Ecto neural progenitor cell (in vitro differentiated cells): ENCODE results near the gene WNT6.
A peak's percentile ranks its signal among the peaks of the same experiment; 100 is the strongest.

Experiments
- DNase-seq: peaks from one replicate; pipeline ENCODE4 v3.0.0-alpha.2; 2018; ENCODE audit warnings: low spot score

The WNT6 gene

GRCh38 chr2:218859556-218859987, at the start of gene WNT6:
WNT6 (plus strand) TSS chr2:218859805; CDS start chr2:218860038, 233 bp downstream.
- DNase-seq = peak; percentile 78

GRCh38 chr2:218810256-218810655, 49.3 kb upstream of the WNT6 start:
- DNase-seq = no peak

GRCh38 chr2:218811382-218811781, 48.2 kb upstream of the WNT6 start:
- DNase-seq = no peak

- no peak for DNase-seq
Measured at GRCh38 chr2:218812096-218812815, 47.3 kb upstream of the WNT6 start.

GRCh38 chr2:218812861-218813260, 46.7 kb upstream of the WNT6 start:
- DNase-seq = no peak

GRCh38 chr2:218813771-218814460, 45.7 kb upstream of the WNT6 start:
- DNase-seq = no peak

GRCh38 chr2:218814540-218815243, 44.9 kb upstream of the WNT6 start:
- no peak for DNase-seq

GRCh38 chr2:218815244-218815637, 44.4 kb upstream of the WNT6 start:
- DNase-seq = no peak

- DNase-seq = no peak
Measured at GRCh38 chr2:218815649-218816048, 44.0 kb upstream of the WNT6 start.

- no peak for DNase-seq
Measured at GRCh38 chr2:218816561-218817011, 43.0 kb upstream of the WNT6 start.

GRCh38 chr2:218819093-218819492, 40.5 kb upstream of the WNT6 start:
- no peak for DNase-seq

- no peak for DNase-seq
Measured at GRCh38 chr2:218820746-218821369, 38.7 kb upstream of the WNT6 start.

GRCh38 chr2:218821605-218822211, 37.9 kb upstream of the WNT6 start:
- DNase-seq = no peak

- DNase-seq = no peak
Measured at GRCh38 chr2:218822622-218823021, 37.0 kb upstream of the WNT6 start.

GRCh38 chr2:218823196-218823855, 36.3 kb upstream of the WNT6 start:
- DNase-seq = no peak

GRCh38 chr2:218824004-218824403, 35.6 kb upstream of the WNT6 start:
- peak; percentile 25 for DNase-seq

- DNase-seq = no peak
Measured at GRCh38 chr2:218826791-218827190, 32.8 kb upstream of the WNT6 start.

GRCh38 chr2:218827701-218828476, 31.7 kb upstream of the WNT6 start:
- no peak for DNase-seq

- DNase-seq = no peak
Measured at GRCh38 chr2:218828477-218828778, 31.2 kb upstream of the WNT6 start.

GRCh38 chr2:218829868-218830451, 29.6 kb upstream of the WNT6 start:
- no peak for DNase-seq
